IPS-18c (cell line): Measurements from ENCODE around the gene ZC3H12D.

Experiments
- H3K4me3 ChIP-seq: 2 replicates; pipeline ENCODE4 v1.7.0; 2013; ENCODE audit warnings: low read depth, mild to moderate bottlenecking, low read length, moderate library complexity; ENCODE audit not compliant: insufficient read depth
- H3K9me3 ChIP-seq: one replicate; pipeline ENCODE4 v1.6.1; 2013; ENCODE audit warnings: mild to moderate bottlenecking, low read length, moderate library complexity; ENCODE audit not compliant: control insufficient read depth, insufficient read depth

The ZC3H12D gene

GRCh38 chr6:149405823-149406765, 78.7 kb downstream of the ZC3H12D start:
- Histone ChIP-seq H3K4me3 (no peak overlapping the region), H3K9me3 (no peaks in the 10 kb centered on the region)

GRCh38 chr6:149403534-149403933, 81.3 kb downstream of the ZC3H12D start:
- Histone ChIP-seq H3K9me3 (no peaks in the 10 kb centered on the region), H3K4me3 (no peak overlapping the region)

GRCh38 chr6:149400050-149400449, 84.8 kb downstream of the ZC3H12D start, which contains the start of gene SUMO4:
Gene SUMO4, plus strand, starts transcription at chr6:149400262. Its CDS starts 130 bp downstream, at chr6:149400392.
- Histone ChIP-seq H3K4me3 (no peak within 1 kb of the TSS), H3K9me3 (no peaks in the 10 kb centered on the region)

GRCh38 chr6:149397384-149397783, 87.4 kb downstream of the ZC3H12D start:
- H3K9me3 ChIP-seq: no peaks in the 10 kb centered on the region
- H3K4me3 ChIP-seq: no peak overlapping the region
